GDM1 (cell line): ENCODE data around the gene FNDC11.
"Not testable (repeated sequence)": the region's sequence is repeated elsewhere in the genome, so short reads cannot be mapped to it uniquely, and the experiment has no call there.

Experiments used
- DNase-seq: peaks from one replicate; lab custom pipeline; 2025; lab: John Stamatoyannopoulos, UW

Gene FNDC11, protein sequence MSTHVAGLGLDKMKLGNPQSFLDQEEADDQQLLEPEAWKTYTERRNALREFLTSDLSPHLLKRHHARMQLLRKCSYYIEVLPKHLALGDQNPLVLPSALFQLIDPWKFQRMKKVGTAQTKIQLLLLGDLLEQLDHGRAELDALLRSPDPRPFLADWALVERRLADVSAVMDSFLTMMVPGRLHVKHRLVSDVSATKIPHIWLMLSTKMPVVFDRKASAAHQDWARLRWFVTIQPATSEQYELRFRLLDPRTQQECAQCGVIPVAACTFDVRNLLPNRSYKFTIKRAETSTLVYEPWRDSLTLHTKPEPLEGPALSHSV

DNA sequence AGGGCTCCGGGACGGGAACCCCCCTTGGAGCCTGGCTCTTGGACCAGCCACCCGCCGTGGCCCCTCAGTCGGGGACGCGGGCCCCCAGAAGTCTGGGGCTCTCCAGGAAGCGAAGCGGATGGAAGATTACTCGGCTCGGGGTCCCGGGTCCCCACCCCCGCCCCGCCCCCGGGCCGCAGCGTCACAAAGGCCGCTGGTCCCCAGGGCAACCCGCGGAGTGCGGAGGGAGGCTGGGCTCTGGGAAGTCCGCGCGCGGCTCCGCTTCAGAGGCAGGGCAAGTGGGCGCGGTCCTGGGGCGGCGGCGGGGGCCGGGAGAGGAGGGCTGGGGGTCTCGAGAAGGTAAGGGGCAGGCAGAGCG is at the start of gene FNDC11:
FNDC11 (plus strand) TSS at position 227 of the 358 bp plus-strand sequence. CDS start 1,505 bp downstream, outside the sequence.
- DNase-seq = peak; percentile 37

DNA sequence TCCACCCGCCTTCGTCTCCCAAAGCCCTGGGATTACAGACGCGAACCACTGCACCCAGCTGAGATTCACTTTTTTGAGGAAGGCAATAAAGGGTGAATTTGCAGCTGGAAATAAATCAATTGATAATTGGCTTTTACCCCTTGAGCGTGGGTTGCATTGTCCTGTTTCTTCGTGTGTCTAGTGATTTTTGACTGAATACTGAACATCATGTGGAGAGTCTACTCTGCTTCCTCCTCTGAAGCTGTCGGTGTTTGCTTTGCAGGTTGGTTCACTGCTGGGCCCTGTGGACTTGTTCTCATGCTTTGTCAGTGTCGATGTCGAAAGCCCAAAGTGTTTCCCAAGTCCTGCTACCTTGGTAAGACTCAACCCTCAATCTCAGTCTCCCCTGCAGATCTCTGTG is 49.3 kb upstream of the FNDC11 start:
- DNase-seq = no peak

DNA sequence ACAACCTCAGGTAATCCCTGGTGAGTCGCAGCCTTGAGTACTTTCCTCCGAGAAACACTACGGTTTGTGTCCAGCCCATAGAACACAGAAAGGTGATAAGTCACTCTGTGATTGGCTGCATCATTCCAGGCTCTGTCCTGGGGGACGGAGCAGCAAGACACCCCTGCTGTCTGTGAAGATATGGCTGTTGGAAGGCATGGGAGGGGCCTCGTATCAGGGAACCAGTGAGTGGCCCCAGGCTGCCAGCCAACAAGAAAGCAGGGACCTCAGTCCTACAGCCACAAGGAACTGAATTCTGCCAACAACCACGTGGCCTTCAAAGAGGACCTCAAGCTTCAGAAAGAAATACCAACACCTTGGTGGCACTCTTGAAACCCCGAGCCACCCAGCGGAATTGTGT is 48.7 kb upstream of the FNDC11 start:
- DNase-seq = no peak

DNA sequence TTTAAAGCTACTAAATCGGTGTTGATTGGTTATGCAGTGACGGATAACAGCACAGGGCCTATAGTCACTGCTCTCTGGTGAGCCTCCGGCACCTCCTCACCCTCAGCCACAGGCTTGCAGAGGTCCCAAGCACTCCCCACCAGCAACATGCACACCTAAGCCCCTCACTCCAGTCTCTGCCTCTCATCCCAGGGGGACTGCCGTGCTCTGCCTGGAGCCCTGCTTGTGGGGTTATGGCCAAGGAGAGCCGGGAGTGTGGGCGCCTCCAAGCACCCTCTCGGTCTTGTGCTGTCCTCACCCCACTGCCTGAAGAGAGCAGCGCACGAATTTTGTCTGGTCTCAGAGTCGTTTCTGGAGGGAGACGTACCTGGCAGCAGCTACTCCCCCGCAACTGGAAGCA is 48.2 kb upstream of the FNDC11 start:
- DNase-seq = no peak

DNA sequence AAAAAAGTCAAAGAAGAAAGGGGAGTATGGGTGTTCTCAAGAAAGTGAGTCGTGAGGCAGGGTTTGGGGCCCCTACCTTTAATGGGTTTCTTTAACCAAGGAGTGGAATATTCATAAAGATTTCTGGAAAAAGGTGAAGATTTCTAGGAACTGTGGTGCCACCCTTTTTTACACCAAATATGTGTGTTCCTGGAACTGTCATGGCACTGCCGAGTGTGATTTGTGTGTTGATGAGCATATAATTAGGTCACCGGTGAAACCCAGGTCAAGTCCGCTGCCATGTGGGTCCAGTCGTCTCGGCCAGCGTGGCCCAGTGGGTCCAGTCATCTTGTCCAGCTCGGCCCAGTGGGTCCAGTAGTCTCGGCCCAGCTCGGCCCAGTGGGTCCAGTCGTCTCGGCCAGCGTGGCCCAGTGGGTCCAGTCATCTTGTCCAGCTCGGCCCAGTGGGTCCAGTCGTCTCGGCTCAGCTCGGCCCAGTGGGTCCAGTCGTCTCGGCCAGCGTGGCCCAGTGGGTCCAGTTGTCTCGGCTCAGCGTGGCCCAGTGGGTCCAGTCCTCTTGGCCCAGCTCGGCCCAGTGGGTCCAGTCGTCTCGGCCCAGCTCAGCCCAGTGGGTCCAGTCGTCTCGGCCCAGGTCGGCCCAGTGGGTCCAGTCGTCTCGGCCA is 46.7 kb upstream of the FNDC11 start:
- no peak for DNase-seq

DNA sequence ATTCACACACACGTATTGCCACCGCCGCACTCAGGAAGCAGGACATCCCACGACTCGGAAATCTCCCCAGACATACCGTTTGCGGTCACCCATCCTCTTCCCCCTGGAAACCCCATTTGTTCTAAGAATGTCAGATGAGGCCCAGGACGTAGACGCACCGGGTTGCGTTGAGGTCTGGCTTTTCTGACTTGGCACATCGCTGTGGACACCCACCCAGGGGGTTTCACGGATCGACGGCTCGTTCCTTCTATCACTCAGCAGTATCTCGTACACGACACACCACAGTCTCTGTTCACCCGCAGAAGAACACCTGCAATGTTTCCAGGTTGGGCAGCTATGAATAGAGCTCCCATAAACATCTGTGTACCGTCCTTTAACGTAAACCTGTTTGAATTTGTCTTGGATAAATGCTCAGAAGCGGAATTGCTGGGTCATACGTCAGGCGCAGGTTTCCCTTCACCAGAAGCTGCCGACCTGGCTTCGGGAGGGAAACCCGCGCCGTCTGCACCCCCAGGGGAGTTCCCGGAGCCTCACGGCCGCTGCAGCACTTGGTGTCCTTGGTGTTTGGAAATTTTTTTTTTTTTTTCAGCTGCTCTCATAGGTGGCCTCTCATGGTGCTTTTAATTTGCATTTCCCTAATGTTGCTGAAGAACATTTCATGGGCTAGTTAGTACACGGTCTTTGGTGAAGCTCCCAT is 45.7 kb upstream of the FNDC11 start:
- DNase-seq = peak; percentile 52

DNA sequence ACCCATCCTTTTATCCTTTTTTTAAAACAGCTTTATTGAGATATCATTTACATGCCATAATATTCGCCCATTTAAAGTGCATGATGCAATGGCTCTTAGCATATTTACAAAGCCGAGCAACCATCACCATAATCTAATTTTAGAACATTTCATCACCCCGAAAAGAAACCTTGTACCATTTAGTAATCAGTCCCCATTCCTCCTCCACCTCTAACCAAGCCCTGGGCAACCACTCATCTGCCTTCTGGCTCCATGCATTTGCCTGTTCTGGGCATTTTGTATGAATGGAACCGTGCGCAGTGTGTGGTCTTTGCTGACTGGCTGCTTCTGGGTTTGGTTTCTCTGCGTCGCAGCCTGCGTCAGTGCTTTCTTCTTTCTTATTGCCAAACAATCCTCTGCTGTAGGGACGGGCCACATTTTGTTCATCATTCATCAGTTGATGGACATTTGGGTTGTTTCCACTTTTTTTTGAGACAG is 44.8 kb upstream of the FNDC11 start:
- no peak for DNase-seq

DNA sequence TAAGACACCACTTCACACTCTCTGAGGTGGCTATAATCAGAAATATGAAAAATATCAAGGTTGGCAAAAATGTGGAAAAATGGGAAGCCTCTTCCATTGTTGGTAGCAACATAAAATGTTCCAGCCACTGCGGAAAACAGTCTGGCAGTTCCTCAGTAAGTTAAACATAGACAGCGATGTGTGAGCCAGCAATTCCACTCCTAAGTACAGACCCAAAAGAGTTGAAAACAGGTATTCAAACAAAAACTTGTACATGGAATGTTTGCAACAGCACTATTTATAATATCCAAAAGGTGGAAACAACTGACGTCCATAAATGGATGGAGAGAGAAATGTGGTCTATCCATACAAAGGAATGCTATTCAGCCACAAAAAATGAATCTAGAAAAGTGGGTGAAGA is 40.8 kb upstream of the FNDC11 start:
- no peak for DNase-seq

DNA sequence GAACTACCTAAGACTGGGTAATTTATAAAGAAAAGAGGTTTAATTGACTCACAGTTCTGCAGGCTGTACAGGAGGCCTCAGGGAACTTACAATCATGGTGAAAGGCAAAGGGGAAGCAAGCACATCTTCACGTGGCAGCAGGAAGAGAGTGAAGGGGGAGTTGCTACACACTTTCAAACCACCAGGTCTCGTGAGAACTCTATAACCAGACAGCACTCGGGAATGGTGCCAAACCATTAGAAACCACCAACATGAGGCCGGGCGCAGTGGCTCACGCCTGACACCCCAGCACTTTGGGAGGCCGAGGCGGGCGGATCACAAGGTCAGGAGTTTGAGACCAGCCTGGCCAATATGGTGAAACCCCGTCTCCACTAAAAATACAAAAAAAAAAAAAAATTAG is 39.4 kb upstream of the FNDC11 start:
- not testable (repeated sequence) for DNase-seq

DNA sequence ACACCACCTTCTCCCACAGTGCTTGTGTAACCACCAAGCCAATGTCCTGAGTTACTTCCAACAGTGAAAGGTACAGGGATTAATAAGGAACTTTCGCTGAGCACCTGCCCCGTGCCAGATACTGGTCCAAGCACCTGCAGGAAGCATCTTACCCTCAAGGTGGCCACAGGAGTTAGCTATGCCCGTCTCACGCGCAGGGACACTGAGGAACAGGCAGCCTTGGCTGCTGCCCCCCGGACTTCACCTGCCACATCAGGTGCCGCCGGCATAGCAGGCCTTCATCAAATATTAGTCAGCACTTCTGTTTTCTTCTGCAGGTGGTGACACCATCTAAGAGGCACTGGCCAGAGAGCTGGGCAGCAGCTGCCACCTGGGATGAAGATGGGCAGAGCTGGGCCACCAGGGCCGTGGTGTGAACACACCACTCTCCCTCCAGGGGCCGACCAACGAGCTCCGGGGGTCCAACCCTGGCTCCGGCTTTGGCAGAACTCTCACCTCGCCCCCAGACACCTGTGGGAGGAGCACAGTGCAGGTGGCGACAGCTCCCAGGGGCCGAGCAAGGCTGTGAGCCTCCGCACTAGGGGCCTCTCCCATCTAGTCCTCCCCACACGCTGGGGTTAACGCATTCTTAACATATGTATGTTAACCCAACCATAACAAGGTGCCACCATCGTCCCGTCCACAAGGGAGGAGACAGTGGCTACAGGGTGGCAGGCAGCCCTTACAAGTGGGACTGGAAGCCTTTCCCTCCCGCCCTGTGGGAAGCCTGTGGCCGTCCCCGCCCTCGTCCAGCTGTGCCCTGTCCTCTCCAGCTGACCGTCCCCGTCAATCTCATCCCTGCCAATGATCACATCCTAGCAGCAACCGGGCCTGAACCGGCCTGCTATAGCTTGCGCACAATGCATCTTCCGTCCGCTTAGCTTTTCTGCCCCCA is 36.3 kb upstream of the FNDC11 start:
- no peak for DNase-seq

DNA sequence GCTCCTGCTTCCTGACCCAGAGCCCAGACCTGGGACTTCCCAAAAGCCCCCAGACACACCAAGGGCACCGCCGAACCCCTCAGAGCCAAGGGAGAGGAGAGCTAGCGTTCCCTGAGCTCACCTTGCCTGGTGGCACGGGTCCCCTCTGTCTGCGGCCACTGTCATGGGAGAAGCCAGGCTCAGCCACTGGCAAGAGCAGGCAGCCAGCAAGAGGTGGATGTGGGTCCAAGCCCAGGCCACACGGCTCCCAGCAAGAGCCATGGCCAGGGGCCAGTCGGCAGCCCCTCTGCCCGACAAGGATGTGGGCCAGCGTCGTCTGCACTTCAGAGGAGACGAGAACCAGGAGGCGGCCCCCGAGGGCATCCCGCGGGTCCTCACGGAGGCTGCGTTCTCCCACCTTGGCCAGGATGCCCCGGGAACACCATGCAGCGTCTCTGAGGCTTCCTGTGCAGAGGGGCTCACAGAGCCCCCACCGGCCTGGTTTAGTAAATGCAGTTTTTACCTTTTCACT is 35.6 kb upstream of the FNDC11 start:
- DNase-seq = no peak

DNA sequence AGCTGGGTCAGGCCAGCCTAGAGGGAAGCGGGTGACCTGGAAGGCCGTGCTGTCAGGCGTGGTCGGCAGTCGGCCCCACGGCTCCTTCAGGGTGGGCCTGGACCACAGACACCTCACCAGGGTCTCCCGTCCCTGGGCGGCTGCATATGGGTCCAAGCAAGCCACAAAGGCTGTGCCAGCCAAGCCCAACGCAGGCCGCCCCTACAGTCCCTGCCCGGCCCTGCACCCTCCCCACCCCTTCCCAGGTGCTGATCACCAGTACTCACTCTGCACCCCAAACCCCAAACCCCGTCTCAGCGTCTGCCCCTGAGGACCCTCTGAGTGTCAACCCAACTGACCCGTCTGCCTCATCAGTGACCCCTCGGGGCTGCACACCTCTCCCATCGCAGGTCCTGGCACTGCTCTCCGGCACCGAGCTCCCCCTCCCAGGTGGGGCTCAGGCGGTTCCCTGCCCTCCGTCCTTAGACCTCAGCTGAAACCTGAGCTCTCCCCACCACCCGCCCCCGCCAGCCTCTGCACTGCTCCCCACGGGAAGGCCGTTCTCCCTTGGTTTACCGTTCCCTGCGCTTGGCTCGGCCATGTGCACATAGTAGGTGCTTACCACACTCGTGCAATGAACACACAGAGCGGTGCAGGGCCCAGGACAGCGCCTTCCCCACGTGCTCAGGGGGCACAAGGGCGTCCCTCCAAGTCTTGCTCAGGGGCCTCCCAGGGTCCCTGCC is 34.9 kb upstream of the FNDC11 start:
- no peak for DNase-seq

DNA sequence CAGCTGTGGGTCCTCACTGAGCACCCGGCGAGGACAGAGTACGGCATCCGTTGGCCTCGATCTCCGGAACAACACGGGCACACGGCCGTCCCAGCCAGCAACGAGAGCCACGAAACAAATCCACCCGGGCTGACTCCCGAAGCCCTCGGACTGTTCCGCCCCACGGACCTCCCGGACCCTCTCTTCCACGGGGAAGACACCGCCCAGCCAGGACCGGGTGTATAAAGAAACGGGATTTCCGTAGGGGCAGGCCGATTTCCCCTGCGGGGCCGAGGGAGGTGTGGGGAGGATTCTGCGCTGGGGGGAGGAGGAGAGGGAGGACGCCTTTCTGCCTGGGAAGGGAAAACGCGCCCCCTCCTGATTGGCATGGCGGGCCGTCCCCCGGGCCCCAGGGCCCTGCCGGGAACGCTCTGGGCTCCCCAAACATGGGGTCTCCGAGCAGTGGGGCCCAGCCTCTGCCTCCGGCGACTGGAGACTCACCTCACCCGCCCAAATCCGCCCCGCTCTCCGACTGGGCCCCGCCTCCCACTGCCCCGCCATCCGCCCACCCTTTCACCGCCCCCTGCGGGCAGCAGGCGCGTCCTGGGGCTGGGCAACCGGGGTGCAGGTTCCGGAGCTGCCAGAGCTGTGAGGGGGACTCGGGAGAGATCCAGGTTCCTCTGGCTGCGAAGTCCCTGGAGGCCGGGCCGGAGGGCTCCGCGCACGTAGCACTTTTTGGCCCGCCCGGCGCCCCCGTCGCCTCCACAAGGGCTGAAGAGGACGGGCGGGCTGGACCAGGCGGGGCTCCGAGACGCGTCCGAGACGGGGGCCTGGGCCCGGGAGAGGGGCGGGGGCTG is 34.1 kb upstream of the FNDC11 start:
- DNase-seq = peak; percentile 45

DNA sequence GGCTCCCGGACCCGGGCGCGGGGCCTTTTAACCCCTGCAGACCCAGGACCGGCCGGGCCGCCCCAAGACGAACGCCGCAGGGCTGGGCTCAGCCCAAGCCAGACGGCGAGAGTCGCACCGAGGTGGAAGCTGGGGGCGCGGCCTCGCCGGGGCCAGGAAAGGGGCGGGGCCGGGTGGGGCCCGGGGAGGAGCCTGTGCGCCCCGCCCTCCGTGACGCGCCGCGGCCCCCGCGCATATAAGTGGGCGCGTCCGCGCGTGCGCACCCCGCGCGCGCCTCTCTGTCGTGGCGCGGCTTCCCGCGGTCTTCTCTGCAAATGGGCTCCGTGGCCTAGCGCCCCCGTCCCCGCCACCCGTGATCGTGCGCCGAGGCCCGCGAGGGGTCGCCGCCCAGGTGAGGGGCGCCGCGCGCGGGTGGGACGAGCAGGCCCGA is 33.4 kb upstream of the FNDC11 start, which contains the start of gene PPDPF:
PPDPF (plus strand) TSS at position 262 of the 430 bp plus-strand sequence. CDS start 544 bp downstream, outside the sequence.
- DNase-seq = peak; percentile 76

DNA sequence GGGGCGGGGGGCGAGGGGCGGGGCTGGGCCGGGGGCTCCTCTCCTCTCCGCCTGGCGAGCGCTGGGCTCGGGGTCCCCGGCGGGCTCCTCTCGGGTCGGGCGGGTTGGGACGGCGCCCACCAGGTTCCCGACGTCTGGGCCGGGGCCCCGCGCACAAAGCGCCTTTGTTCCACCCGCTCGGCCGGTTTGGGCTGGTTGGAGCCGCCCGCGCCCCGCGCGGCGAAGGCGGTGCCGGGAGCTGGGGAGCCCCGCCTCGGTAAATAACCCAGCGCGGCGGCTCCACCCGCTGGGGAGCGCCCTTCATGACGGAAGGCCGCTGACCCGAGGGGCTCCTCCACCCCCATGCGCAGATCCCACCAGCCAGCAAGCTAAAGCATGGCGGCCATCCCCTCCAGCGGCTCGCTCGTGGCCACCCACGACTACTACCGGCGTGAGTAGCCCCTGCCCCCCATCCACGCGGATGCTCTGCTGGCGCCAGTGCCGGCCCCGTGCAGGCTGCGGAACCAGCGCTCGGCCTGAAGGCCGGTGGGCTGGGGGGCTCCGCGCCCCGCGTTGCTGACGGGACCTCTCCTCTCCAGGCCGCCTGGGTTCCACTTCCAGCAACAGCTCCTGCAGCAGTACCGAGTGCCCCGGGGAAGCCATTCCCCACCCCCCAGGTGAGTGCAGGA is 32.9 kb upstream of the FNDC11 start:
- DNase-seq = peak; percentile 43

DNA sequence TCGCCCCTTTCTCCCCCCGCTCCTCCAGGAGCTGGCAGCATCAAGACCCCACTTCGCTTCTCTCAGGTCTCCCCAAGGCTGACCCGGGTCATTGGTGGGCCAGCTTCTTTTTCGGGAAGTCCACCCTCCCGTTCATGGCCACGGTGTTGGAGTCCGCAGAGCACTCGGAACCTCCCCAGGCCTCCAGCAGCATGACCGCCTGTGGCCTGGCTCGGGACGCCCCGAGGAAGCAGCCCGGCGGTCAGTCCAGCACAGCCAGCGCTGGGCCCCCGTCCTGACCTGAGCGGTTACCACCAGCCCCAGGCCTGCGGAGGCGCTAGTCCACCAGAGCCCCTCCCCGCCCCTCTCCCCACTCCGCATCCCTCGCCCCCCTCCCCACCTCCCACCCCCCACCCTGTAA is 32.4 kb upstream of the FNDC11 start:
- no peak for DNase-seq

DNA sequence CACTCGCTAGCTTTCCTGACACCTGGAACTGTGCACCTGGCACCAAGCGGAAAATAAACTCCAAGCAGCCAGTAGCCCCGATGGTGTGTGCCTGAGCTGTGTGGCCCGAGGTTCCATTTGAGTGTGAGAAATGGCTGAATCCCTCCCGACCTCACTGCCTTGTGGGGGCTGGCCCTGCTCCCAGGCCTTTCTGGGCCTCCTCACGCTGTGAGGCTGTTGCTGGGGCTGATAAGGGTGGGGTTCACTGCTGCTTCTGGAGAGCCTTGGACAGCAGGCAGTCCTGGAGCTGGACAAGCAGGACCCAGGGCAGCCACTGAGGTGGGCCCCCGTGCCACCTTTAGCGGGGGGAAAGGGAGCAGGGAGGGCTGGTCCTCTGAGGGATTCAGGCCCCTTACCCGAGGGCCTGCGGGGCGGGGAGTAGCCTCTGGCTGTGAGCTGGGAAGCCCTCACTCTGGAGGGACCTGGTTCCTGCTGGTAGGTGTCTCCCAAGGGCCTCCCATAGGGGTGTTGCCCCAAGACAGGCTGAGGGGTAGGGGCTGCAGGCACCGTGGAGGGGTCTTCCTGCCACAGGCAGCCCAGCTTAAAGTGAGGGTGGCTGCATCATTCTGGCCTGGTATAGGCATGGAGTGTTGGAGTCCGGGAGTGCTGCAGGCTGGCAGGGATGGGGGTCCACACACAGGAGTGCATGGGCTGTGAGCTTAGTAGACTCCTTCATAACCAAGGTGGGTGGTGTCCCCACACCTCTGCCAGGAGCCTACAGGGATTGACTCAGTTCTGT is 31.7 kb upstream of the FNDC11 start:
- DNase-seq = no peak

DNA sequence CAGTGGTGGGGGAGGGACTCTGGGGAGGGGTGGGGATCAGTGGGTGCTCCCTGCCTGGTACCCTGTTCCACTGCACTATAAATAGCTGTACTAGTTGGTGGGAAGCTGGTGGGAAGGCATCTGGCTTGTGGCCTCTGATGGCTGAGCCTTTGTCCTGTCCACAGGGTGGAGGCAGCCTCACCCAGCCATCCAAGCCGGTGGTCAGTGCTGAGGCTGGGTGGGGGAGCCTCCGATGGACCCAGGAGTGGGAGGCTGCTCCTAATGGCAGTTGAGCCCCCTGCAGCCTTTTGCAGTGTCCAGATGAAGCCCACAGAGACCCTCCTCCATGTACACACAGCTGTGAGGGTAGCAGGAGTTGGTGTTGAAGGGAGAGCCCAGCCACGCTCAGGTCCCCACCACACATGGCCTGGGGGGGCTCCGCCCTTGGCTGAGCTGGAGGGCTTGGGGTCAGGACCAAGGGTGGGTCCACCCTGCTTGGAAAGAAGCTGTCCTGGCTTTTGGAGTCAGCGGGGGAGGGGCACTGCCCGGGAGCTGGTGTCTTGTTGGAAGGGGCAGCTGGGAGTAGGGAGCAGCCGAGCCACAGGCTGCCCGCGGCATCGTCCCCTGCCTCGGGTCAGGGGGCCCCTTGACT is 30.9 kb upstream of the FNDC11 start:
- no peak for DNase-seq
